Activated naive CD4-positive, alpha-beta T cell treated with anti-CD3 and anti-CD28 coated beads, Interleukin-2, amount 50 U/mL, for 24 hours (primary cell): Measurements from ENCODE around the gene TRIM62.
A peak's percentile ranks its signal among the peaks of the same experiment; 100 is the strongest.

Experiments
- H3K27ac Mint-ChIP-seq: one replicate; pipeline ENCODE4 v1.8.0; 2021; ENCODE audit warnings: mild to moderate bottlenecking, mixed read lengths
- H3K27me3 Mint-ChIP-seq: one replicate; pipeline ENCODE4 v1.8.0; 2021; ENCODE audit warnings: mixed read lengths
- H3K36me3 Mint-ChIP-seq: one replicate; pipeline ENCODE4 v1.8.0; 2021; ENCODE audit warnings: mixed read lengths
- H3K4me1 Mint-ChIP-seq: one replicate; pipeline ENCODE4 v1.8.0; 2021; ENCODE audit warnings: mixed read lengths
- H3K4me3 Mint-ChIP-seq: one replicate; pipeline ENCODE4 v1.8.0; 2021; ENCODE audit warnings: mild to moderate bottlenecking, mixed read lengths
- H3K9me3 Mint-ChIP-seq: one replicate; pipeline ENCODE4 v1.8.0; 2021; ENCODE audit warnings: mixed read lengths

The TRIM62 gene

DNA sequence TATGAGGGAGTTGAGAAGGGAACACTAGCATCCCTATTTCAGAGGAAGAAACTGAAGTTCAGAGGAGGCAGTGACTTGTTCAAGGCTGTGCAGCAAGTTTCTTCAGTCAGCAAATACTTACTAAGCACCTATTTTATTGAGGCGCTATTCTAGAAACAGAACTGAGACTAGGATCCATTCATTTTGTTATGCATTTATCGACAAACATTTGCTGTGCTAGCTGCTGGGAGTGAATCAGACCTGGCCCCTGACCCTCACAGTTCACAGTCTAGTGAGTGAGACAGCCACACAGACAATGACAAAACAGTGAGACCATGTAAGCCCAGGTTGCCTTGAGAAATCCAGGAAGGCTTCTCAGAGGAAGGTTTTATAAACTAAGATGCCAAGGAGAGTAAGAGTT lies 28.2 kb downstream of the TRIM62 start:
- peaks cover 5% of the 10 kb centered on the region for H3K4me1 Mint-ChIP-seq
- peaks cover 6% of the 10 kb centered on the region for H3K36me3 Mint-ChIP-seq
- no peaks in the 10 kb centered on the region for H3K27me3 Mint-ChIP-seq
- no peak overlapping the region for H3K27ac Mint-ChIP-seq
- H3K4me3 Mint-ChIP-seq = no peak overlapping the region
- no peaks in the 10 kb centered on the region for H3K9me3 Mint-ChIP-seq

- Mint-ChIP-seq H3K36me3 (peaks cover 6% of the 10 kb centered on the region), H3K4me1 (peaks cover 5% of the 10 kb centered on the region), H3K27ac (no peak overlapping the region), H3K4me3 (no peak overlapping the region), H3K27me3 (no peaks in the 10 kb centered on the region), H3K9me3 (no peaks in the 10 kb centered on the region)
Observed at GRCh38 chr1:33152685-33153432, 29.0 kb downstream of the TRIM62 start.

DNA sequence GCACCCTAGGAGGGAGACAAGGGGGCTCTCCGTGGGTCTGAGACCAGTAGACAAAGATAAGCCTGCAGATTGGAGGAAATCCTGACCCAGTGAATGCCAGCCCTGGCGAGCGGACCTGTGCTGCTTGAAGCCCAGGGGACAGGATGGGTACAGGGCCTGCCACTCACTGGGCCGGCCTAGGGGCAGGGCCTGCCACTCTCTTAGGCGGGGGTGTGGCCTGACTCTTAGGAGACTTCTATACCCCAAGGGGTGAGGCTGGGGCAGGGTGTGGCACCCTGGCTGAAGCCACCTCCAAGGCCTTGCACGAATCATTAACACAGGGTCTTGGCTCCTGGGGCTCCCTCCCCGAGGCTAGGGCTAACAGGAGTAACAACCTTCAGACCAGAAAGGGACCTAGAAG lies 30.7 kb downstream of the TRIM62 start:
- Mint-ChIP-seq H3K27ac (no peak overlapping the region), H3K4me3 (no peak overlapping the region), H3K4me1 (peaks cover under 1% of the 10 kb centered on the region), H3K36me3 (peaks cover 5% of the 10 kb centered on the region), H3K9me3 (no peaks in the 10 kb centered on the region), H3K27me3 (no peaks in the 10 kb centered on the region)

GRCh38 chr1:33150522-33150921 lies 31.3 kb downstream of the TRIM62 start:
- H3K4me3 Mint-ChIP-seq = no peak overlapping the region
- H3K36me3 Mint-ChIP-seq = peaks cover 4% of the 10 kb centered on the region
- no peaks in the 10 kb centered on the region for H3K9me3 Mint-ChIP-seq
- H3K4me1 Mint-ChIP-seq = no peaks in the 10 kb centered on the region
- H3K27me3 Mint-ChIP-seq = no peaks in the 10 kb centered on the region
- peak overlapping the region; percentile 70 for H3K27ac Mint-ChIP-seq

- no peaks in the 10 kb centered on the region for H3K9me3 Mint-ChIP-seq
- H3K4me1 Mint-ChIP-seq = no peaks in the 10 kb centered on the region
- H3K36me3 Mint-ChIP-seq = peaks cover 4% of the 10 kb centered on the region
- H3K27me3 Mint-ChIP-seq = no peaks in the 10 kb centered on the region
- no peak overlapping the region for H3K27ac Mint-ChIP-seq
- no peak overlapping the region for H3K4me3 Mint-ChIP-seq
Observed at GRCh38 chr1:33149453-33150190, 32.2 kb downstream of the TRIM62 start.

DNA sequence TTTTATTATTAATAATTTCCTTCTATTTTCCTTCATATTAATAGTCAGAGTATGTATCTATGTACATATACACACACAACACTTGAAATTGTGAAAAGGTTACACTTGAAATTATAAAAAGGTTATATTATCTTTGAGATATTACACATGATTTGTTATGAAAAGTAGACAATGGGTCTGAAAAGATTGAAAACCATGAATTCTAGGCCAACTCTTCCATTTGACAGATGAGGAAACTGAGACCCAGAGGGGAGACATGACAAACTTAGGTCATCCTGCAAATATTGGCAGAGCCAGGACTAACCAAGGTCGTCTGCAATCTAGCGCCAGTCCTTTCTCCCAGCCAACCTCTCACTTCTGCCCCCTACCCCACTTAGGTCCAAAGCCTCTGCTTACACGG lies 33.2 kb downstream of the TRIM62 start:
- no peak overlapping the region for H3K27ac Mint-ChIP-seq
- H3K9me3 Mint-ChIP-seq = no peaks in the 10 kb centered on the region
- H3K4me3 Mint-ChIP-seq = no peak overlapping the region
- H3K4me1 Mint-ChIP-seq = no peaks in the 10 kb centered on the region
- peaks cover 2% of the 10 kb centered on the region for H3K36me3 Mint-ChIP-seq
- no peaks in the 10 kb centered on the region for H3K27me3 Mint-ChIP-seq

DNA sequence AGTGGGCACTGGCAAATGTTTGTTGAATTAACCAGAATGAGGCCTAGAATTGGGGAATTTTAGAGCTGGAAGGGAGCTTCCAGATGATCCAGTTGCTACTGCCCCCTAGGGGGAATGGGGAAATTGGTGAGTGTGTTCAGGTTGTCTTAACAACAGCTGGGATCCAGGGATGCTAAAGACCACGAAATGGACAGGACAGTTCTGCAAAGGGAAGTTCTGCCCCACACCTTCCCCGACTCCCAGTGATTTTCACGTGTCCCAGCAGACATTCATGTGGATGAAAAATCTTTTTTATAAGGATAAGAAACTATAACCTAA lies 33.9 kb downstream of the TRIM62 start:
- Mint-ChIP-seq H3K4me3 (no peak overlapping the region), H3K36me3 (peaks cover 2% of the 10 kb centered on the region), H3K4me1 (no peaks in the 10 kb centered on the region), H3K9me3 (no peaks in the 10 kb centered on the region), H3K27me3 (no peaks in the 10 kb centered on the region), H3K27ac (no peak overlapping the region)

GRCh38 chr1:33147275-33147996 lies 34.4 kb downstream of the TRIM62 start:
- Mint-ChIP-seq H3K27ac (no peak overlapping the region), H3K9me3 (no peaks in the 10 kb centered on the region), H3K4me1 (no peaks in the 10 kb centered on the region), H3K36me3 (peaks cover 2% of the 10 kb centered on the region), H3K4me3 (no peak overlapping the region), H3K27me3 (no peaks in the 10 kb centered on the region)

- Mint-ChIP-seq H3K27ac (no peak overlapping the region), H3K36me3 (peaks cover 2% of the 10 kb centered on the region), H3K4me3 (no peak overlapping the region), H3K4me1 (peaks cover 5% of the 10 kb centered on the region), H3K27me3 (no peaks in the 10 kb centered on the region), H3K9me3 (no peaks in the 10 kb centered on the region)
Observed at GRCh38 chr1:33146003-33146402, 35.8 kb downstream of the TRIM62 start.

DNA sequence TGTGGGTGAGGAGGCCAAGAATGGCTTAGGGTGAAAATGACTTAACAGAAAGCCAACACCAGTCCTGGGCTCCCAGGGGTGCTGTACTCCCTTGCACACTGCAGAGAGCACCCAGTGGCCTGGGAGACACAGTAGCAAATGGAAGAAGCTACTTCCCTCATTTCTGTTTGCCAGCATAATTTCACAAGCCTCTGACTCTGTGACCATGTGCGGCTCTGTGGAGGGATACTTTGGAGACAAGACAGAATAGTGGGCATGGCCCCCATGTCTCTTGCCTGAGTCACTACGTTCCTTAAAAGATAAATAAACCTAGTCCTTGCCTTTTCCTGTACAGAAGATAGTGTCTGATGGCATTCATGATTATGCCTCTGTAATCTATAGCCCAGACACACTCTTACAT lies 38.1 kb downstream of the TRIM62 start:
- Mint-ChIP-seq H3K27me3 (no peaks in the 10 kb centered on the region), H3K4me1 (peaks cover 10% of the 10 kb centered on the region)

DNA sequence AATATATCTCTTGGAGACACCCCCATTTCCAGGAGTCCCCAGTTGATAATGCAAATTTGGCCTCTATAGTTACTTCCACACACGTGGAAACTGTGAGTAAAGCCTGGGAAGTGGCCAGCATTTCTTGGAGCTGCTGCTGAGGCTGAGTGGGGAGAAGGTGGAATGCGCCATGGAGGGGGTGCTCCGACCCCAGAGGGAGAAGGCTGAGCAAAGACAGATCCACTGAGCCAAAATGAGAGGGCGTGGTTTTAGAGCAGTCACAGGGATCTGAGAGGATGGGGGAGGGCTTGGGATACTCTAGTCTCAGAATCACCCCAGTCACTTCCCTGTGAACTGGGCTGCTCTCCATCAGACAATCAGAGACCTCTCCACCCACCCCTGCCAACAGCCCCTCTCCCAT lies 38.7 kb downstream of the TRIM62 start:
- Mint-ChIP-seq H3K9me3 (no peaks in the 10 kb centered on the region), H3K4me1 (peaks cover 10% of the 10 kb centered on the region), H3K27ac (no peak overlapping the region), H3K27me3 (no peaks in the 10 kb centered on the region), H3K4me3 (no peak overlapping the region), H3K36me3 (peaks cover 2% of the 10 kb centered on the region)

More for the DNA sequence above, 38.1 kb downstream of the TRIM62 start:
- Mint-ChIP-seq H3K9me3 (no peaks in the 10 kb centered on the region), H3K36me3 (peaks cover 2% of the 10 kb centered on the region), H3K4me3 (no peak overlapping the region), H3K27ac (no peak overlapping the region)

DNA sequence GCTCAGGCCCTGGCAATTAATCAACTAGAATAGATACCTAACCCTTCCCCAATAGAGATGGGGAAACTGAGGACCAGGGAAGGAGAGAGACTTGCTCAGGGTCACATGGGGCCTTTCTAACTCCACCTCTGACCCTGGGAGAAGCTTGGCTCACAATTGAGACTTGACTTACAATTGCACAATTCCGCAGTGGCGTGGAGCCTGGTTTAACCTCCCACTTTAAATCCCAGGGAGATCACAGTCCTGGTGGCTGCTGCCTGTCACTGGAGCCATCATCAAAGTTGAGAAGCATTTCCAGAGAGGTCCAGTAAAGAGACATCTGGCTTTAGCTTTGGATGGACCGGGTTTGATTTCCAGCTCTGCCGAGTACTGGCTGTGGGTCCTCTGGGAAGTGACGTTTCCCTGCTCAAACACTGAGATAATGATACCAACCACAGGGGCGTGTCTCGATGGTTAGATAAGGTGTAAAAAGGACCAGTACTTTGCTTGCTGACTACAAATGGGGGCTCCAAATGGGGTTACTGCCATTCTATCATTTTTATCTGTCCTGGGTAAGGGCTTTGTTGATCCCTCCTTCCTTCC lies 39.3 kb downstream of the TRIM62 start:
- H3K9me3 Mint-ChIP-seq = no peaks in the 10 kb centered on the region
- H3K27me3 Mint-ChIP-seq = no peaks in the 10 kb centered on the region
- H3K4me3 Mint-ChIP-seq = no peak overlapping the region
- no peak overlapping the region for H3K27ac Mint-ChIP-seq
- peaks cover 2% of the 10 kb centered on the region for H3K36me3 Mint-ChIP-seq
- peaks cover 10% of the 10 kb centered on the region for H3K4me1 Mint-ChIP-seq

GRCh38 chr1:33141781-33142180 lies 40.1 kb downstream of the TRIM62 start:
- Mint-ChIP-seq H3K36me3 (peaks cover 2% of the 10 kb centered on the region), H3K4me1 (peaks cover 10% of the 10 kb centered on the region), H3K4me3 (no peak overlapping the region), H3K9me3 (no peaks in the 10 kb centered on the region), H3K27ac (no peak overlapping the region), H3K27me3 (no peaks in the 10 kb centered on the region)

DNA sequence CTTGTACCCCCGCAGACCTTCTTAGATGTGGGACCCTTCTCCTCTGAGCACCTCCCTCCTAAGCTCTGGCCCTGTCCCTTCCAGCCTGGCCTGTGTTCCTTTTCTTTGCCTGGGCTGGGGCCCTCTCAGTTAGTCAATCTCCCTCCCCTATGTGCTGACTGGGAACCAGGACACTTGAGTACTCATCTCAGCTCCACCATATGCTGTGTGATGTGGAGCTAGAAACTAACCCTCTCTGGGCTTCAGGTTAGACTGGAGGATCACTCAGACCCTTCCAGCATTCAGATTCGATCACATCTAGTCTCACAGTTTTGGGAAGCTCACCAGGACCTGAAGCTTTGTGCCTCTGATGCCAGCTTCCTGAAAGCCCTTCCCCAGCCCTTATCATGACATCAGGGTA lies 40.6 kb downstream of the TRIM62 start:
- Mint-ChIP-seq H3K27me3 (no peaks in the 10 kb centered on the region), H3K36me3 (peaks cover under 1% of the 10 kb centered on the region), H3K9me3 (no peaks in the 10 kb centered on the region), H3K4me1 (peaks cover 11% of the 10 kb centered on the region), H3K4me3 (no peak overlapping the region), H3K27ac (peak overlapping the region; percentile 47)

GRCh38 chr1:33140153-33141149 lies 41.4 kb downstream of the TRIM62 start:
- H3K9me3 Mint-ChIP-seq = no peaks in the 10 kb centered on the region
- H3K4me3 Mint-ChIP-seq = no peak overlapping the region
- H3K36me3 Mint-ChIP-seq = peaks cover 1% of the 10 kb centered on the region
- H3K4me1 Mint-ChIP-seq = peaks cover 14% of the 10 kb centered on the region
- H3K27ac Mint-ChIP-seq = no peak overlapping the region
- no peaks in the 10 kb centered on the region for H3K27me3 Mint-ChIP-seq
